ENCODE measurements around the gene BMP8A.
"Not testable (repeated sequence)": the region's sequence is repeated elsewhere in the genome, so short reads cannot be mapped to it uniquely, and the experiment has no call there.

BMP8A gene

DNA sequence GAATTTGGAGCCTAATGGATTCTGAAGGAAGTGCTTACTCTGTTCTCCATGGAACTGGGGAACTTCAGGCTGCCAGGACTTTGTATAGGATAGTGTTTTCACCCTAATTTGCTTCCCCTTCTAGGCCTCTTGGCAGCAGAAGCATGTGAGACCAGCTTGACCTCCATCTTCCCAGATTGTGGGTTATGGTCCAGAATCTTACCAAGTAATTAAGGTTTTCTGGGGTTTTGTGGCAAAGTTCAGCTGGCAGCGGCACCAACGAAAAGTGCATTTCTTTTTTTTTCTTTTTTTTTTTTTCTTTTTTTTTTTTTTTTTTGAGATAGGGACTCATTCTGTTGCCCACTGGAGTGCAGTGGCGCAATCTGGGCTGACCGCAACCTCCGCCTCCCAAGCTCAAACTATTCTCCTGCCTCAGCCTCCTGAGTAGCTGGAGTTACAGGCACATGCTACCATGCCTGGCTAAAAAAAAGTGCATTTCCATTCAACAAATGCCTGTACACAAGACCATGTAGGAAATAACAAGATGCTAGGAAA, 3.4 kb upstream of the BMP8A start:
- no peak for DNase-seq (ENCODE audit: low read depth, low spot score)
- ChIA-PET CTCF (interaction anchor here (1.2 to 2.8 kb wide), 4 partner anchors 19 to 389 kb away, joined by 3 to 14 read pairs (median 4); no protein-coding TSS in a partner anchor), POLR2A (no interaction called here)
- H3K4me3 ChIP-seq (ENCODE audit: low read depth, low read length): no peak overlapping the region
- TF ChIP-seq, protein P1, sequence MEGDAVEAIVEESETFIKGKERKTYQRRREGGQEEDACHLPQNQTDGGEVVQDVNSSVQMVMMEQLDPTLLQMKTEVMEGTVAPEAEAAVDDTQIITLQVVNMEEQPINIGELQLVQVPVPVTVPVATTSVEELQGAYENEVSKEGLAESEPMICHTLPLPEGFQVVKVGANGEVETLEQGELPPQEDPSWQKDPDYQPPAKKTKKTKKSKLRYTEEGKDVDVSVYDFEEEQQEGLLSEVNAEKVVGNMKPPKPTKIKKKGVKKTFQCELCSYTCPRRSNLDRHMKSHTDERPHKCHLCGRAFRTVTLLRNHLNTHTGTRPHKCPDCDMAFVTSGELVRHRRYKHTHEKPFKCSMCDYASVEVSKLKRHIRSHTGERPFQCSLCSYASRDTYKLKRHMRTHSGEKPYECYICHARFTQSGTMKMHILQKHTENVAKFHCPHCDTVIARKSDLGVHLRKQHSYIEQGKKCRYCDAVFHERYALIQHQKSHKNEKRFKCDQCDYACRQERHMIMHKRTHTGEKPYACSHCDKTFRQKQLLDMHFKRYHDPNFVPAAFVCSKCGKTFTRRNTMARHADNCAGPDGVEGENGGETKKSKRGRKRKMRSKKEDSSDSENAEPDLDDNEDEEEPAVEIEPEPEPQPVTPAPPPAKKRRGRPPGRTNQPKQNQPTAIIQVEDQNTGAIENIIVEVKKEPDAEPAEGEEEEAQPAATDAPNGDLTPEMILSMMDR (IDR thresholded peaks at IDR 0.05; ENCODE audit: insufficient read depth, low read length, missing control alignments): no peak

DNA sequence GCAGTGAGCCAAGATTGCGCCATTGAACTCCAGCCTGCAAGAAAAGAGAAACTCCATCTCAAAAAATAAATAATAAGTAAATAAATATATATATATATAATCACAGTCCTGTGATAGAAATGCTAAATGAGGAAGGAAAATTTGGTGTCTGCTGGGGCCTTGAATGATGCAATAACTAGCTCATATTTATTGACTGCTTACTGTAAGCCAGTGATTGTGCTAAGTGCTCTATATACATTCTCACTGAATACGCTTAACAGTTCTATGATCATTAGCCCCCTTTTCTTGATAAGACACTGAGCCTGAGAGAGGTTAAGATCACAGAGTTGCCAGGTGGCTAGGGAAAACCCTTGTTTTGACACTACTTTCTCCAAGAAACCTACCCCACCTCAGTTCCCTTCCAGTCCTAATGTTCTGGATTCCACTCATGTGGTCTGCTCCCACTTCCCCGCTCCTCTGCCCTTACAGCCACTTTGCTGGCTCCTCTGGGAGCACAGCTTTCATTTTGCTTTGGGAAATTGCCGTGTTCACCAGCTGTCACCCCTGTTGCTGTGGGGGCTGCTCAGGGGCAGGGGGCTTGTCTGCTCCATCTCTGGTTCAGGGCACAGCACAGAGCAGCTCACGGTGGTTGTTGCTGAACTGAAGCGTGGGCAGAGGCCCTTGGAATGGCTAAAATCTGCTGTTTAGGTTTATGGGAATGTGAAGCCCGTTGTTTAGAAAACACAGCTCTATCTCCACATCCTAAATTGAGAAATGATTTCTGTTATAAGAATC, 2.5 kb upstream of the BMP8A start:
- no peak for DNase-seq (ENCODE audit: low read depth, low spot score)
- TF ChIP-seq, protein P1 (IDR thresholded peaks at IDR 0.05; ENCODE audit: insufficient read depth, low read length, missing control alignments): no peak
- CTCF ChIA-PET: interaction anchor here (0.8 to 2.2 kb wide), 6 partner anchors 8 to 390 kb away, joined by 3 to 5 read pairs (median 3); no protein-coding TSS in a partner anchor
- POLR2A ChIA-PET: no interaction called here
- H3K4me3 ChIP-seq (ENCODE audit: low read depth, low read length): no peak overlapping the region

DNA sequence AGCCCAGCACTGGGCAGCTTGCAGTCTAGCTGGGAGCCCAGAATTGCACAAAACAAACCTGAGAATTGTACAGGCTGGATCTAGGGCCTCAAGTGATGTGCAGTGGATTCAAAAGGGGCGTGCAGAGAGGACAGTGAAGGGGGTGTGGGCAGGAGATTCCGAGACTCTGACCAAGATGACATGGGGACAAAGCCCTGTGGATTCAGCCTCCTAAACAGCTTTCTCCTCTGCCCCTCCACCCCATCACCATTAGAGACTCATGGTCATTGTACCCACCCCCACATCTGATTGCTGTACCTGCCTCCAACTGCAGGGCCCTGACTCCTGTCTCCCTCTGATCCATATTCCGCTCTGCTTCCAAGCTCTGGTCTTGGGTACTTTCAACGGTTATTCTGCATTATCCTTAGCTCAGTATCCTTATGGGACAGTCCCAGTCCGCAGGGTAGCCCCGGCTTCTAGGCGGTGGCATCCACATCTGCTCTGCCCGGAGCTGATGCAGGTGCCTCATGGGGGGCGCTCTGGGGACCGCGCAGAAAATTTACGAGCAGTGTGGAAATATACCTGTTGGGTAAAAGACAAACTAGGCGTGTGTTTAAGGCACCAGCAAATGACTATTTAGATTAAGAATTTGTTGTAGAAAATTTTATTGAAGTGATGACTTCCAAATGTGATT, 1.7 kb upstream of the BMP8A start:
- DNase-seq (ENCODE audit: low read depth, low spot score): no peak
- TF ChIP-seq, protein P1 (IDR thresholded peaks at IDR 0.05; ENCODE audit: insufficient read depth, low read length, missing control alignments): no peak
- POLR2A ChIA-PET: no interaction called here
- no peak overlapping the region for H3K4me3 ChIP-seq (ENCODE audit: low read depth, low read length)
- CTCF ChIA-PET: interaction anchor here (0.8 to 2.2 kb wide), 6 partner anchors 9 to 391 kb away, joined by 3 to 5 read pairs (median 3); no protein-coding TSS in a partner anchor

- CTCF ChIA-PET: interaction anchor here (1.5 to 2.2 kb wide), 2 partner anchors 116 to 392 kb away, joined by 3 to 5 read pairs; no protein-coding TSS in a partner anchor
- POLR2A ChIA-PET: no interaction called here
- TF ChIP-seq, protein P1 (IDR thresholded peaks at IDR 0.05; ENCODE audit: insufficient read depth, low read length, missing control alignments): no peak
- no peak for DNase-seq (ENCODE audit: low read depth, low spot score)
- no peak overlapping the region for H3K4me3 ChIP-seq (ENCODE audit: low read depth, low read length)
These were observed 765 bp upstream of the BMP8A start for GRCh38 chr1:39490596-39491145.

- POLR2A ChIA-PET; DNase-seq (ENCODE audit: low read depth, low spot score); CTCF ChIA-PET; H3K4me3 ChIP-seq (ENCODE audit: low read depth, low read length): not testable (repeated sequence)
These were observed 944 bp downstream of the BMP8A start for GRCh38 chr1:39492118-39493042.

DNA sequence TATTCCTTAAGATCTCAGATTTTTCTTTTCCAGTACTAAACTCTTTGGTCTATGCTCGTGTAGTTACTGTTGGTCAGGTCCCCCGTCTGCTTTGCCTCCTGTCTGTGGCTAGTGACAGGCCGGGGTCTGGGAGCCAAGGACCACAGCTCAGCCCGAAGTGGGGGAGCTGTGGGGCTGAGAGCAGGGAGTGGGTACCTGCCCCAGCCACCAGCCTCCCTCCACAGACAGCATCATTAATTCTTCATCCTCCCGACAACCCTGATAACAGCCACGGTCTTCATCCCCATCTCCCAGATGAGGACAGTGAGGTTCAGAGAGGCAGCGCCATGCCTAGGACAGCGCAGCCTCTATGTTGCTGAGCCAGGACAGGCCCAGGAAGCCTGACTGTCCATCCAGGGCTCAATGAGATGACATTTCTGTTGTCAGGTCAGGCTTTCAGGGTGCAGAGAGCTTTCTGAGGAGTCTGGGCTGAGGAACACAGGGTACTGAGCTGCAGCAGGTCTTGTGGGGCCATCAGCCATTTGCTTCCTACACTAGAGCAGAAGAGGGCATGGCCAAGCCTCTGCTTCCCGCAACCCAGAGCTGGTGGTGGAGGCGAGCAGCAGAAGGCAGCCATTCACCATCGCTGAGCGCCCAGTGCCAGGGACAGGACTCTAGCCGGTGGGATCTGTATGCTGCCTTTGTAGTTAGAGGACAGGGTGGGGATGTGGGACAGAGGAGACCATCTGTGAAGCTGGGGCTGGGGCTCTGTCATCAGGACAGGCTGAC, 1.8 kb downstream of the BMP8A start:
- H3K4me3 ChIP-seq (ENCODE audit: low read depth, low read length); POLR2A ChIA-PET; DNase-seq (ENCODE audit: low read depth, low spot score): not testable (repeated sequence)
- CTCF ChIA-PET: interaction anchor here (1.0 kb wide), 1 partner anchor 394 kb away, joined by 3 read pairs; no protein-coding TSS in a partner anchor

Data from AG04449 (cell line).